A673 (cell line): Measurements from ENCODE around the gene MFAP4. TPM values are rescaled to one million over a fixed set of nuclear protein-coding genes. Genes with fewer than 3 reads are reported as not detected.

Source experiments
- BruUV-seq: library from RNA; stranded (reverse); fragments of 400-500 nt; replicated peaks from 2 replicates; lab custom pipeline; 2021; lab: Mats Ljungman, UMichigan
- CTCF ChIA-PET: fragments of 300-600 bp; sonication (Branson Sonifier 250); formaldehyde crosslinking; loops from one replicate; lab custom pipeline; 2022; ENCODE audit warnings: antibody characterized with exemption; lab: Charles Lee
- POLR2A ChIA-PET: fragments of 300-600 bp; sonication (Branson Sonifier 250); formaldehyde crosslinking; loops from one replicate; lab custom pipeline; 2022; ENCODE audit warnings: antibody characterized with exemption; ENCODE audit not compliant: low non-redundant PET; lab: Charles Lee
- DNase-seq: peaks from one replicate; pipeline ENCODE4 v3.0.0-alpha.2; 2015; ENCODE audit warnings: low spot score
- H3K27ac ChIP-seq: fragments of 200-600 bp; sonication (generic); 2 replicates; pipeline ENCODE4 v1.5.1; 2016; ENCODE audit warnings: mixed run types, low read depth, mild to moderate bottlenecking, mixed read lengths, antibody characterized with exemption, low read length; ENCODE audit not compliant: poor library complexity, severe bottlenecking
- H3K27me3 ChIP-seq: fragments of 200-600 bp; sonication (generic); replicated peaks from 2 replicates; pipeline ENCODE4 v1.6.1; 2017; ENCODE audit warnings: mixed run types, low read depth, mild to moderate bottlenecking, mixed read lengths, antibody characterized with exemption, low read length; ENCODE audit not compliant: insufficient read depth, poor library complexity
- H3K36me3 ChIP-seq: fragments of 200-600 bp; sonication (generic); 2 replicates; pipeline ENCODE4 v1.6.1; 2016; ENCODE audit warnings: mixed run types, mild to moderate bottlenecking, mixed read lengths, antibody characterized with exemption, low read length; ENCODE audit not compliant: insufficient read depth, poor library complexity, severe bottlenecking
- H3K4me1 ChIP-seq: fragments of 200-600 bp; sonication (generic); 2 replicates; pipeline ENCODE4 v1.6.1; 2017; ENCODE audit warnings: mixed run types, mild to moderate bottlenecking, mixed read lengths, antibody characterized with exemption, low read length; ENCODE audit not compliant: insufficient read depth, poor library complexity, severe bottlenecking
- H3K4me3 ChIP-seq: fragments of 200-600 bp; sonication (generic); 2 replicates; pipeline ENCODE4 v1.5.1; 2016; ENCODE audit warnings: low read depth, mixed run types, mild to moderate bottlenecking, mixed read lengths, low read length; ENCODE audit not compliant: poor library complexity, severe bottlenecking
- H3K9me3 ChIP-seq: fragments of 200-600 bp; sonication (generic); 2 replicates; pipeline ENCODE4 v1.6.1; 2016; ENCODE audit warnings: mixed run types, low read depth, mild to moderate bottlenecking, mixed read lengths, antibody characterized with exemption, low read length; ENCODE audit not compliant: poor library complexity, severe bottlenecking
- CTCF ChIP-seq: fragments of 300-800, 200-600 bp; sonication (generic); conservative IDR thresholded peaks from 2 replicates; pipeline ENCODE4 v1.5.1; 2017; ENCODE audit warnings: low read depth, mild to moderate bottlenecking, antibody characterized with exemption, low read length, moderate library complexity, mixed read lengths
- EZH2 ChIP-seq: fragments of 200-600 bp; sonication (generic); IDR thresholded peaks from 2 replicates; pipeline ENCODE4 v1.6.1; 2017; ENCODE audit warnings: borderline replicate concordance, low read depth, mild to moderate bottlenecking, mixed read lengths, antibody characterized with exemption, low read length; ENCODE audit not compliant: poor library complexity, severe bottlenecking
- intact Hi-C: fragments of 100-400 bp; cut with micrococcal nuclease; formaldehyde crosslinking; loops from one replicate; pipeline ENCODE4 v1.10.0; 2022; ENCODE audit not compliant: unreplicated experiment
- total RNA-seq: library from RNA; stranded (reverse); gene quantifications from 2 replicates; pipeline ENCODE4 v1.2.3, GENCODE V29; 2021

MFAP4 gene
- total RNA-seq, 1 experiment from 2014 or later, result 60.9 TPM

- ChIA-PET POLR2A (no interaction called here), CTCF (no interaction called here)
- H3K9me3 ChIP-seq, result no peaks in the 10 kb centered on the region
- no peak for DNase-seq
- no TSS peak for BruUV-seq
- no peaks in the 10 kb centered on the region for H3K36me3 ChIP-seq
- no peak overlapping the region for H3K27ac ChIP-seq
- peaks cover 14% of the 10 kb centered on the region for H3K4me1 ChIP-seq
- TF ChIP-seq CTCF (no peak), EZH2 (no peak)
- intact Hi-C loops, result no loop called here
- no peaks in the 10 kb centered on the region for H3K27me3 ChIP-seq
- no peak overlapping the region for H3K4me3 ChIP-seq
Measured at GRCh38 chr17:19343671-19344151, 43.3 kb downstream of the MFAP4 start.

GRCh38 chr17:19343256-19343630 lies 43.7 kb downstream of the MFAP4 start:
- H3K4me3 ChIP-seq, result no peak overlapping the region
- DNase-seq, result no peak
- no peaks in the 10 kb centered on the region for H3K27me3 ChIP-seq
- no peak for TF ChIP-seq EZH2
- TF ChIP-seq CTCF, result no peak
- no peak overlapping the region for H3K27ac ChIP-seq
- no peaks in the 10 kb centered on the region for H3K9me3 ChIP-seq
- intact Hi-C loops, result no loop called here
- ChIA-PET POLR2A (no interaction called here), CTCF (no interaction called here)
- peaks cover 14% of the 10 kb centered on the region for H3K4me1 ChIP-seq
- H3K36me3 ChIP-seq, result no peaks in the 10 kb centered on the region
- no TSS peak for BruUV-seq

GRCh38 chr17:19342611-19343255 lies 44.3 kb downstream of the MFAP4 start:
- no peak overlapping the region for H3K27ac ChIP-seq
- DNase-seq, result no peak
- H3K4me1 ChIP-seq, result peaks cover 14% of the 10 kb centered on the region
- no peaks in the 10 kb centered on the region for H3K27me3 ChIP-seq
- intact Hi-C loops, result no loop called here
- no peaks in the 10 kb centered on the region for H3K36me3 ChIP-seq
- no peaks in the 10 kb centered on the region for H3K9me3 ChIP-seq
- no peak overlapping the region for H3K4me3 ChIP-seq
- BruUV-seq, result no TSS peak
- ChIA-PET CTCF (no interaction called here), POLR2A (no interaction called here)
- TF ChIP-seq CTCF (no peak), EZH2 (no peak)
